Hepatocyte (in vitro differentiated cells): ENCODE measurements around the gene TRIM52. TPM values are rescaled to one million over a fixed set of nuclear protein-coding genes. Genes with fewer than 3 reads are reported as not detected.
"Not testable (repeated sequence)": the region's sequence is repeated elsewhere in the genome, so short reads cannot be mapped to it uniquely, and the experiment has no call there.

Experiments
- DNase-seq: peaks from one replicate; pipeline ENCODE4 v3.0.0-alpha.2; 2016; ENCODE audit warnings: low spot score
- H2AFZ ChIP-seq: fragments of 200-600 bp; sonication (generic); 2 replicates; pipeline ENCODE4 v1.6.0; 2016; ENCODE audit warnings: antibody characterized with exemption, mild to moderate bottlenecking
- H3K27ac ChIP-seq: fragments of 200-600 bp; sonication (generic); 2 replicates; pipeline ENCODE4 v1.5.1; 2016; ENCODE audit warnings: mild to moderate bottlenecking
- H3K27me3 ChIP-seq: fragments of 200-600 bp; sonication (generic); 2 replicates; pipeline ENCODE4 v1.6.1; 2016
- H3K36me3 ChIP-seq: fragments of 200-600 bp; sonication (generic); replicated peaks from 2 replicates; pipeline ENCODE4 v1.5.1; 2016; ENCODE audit warnings: low read depth; ENCODE audit not compliant: insufficient read depth
- H3K4me1 ChIP-seq: fragments of 200-600 bp; sonication (generic); 2 replicates; pipeline ENCODE4 v1.5.1; 2016; ENCODE audit warnings: mild to moderate bottlenecking, moderate library complexity; ENCODE audit not compliant: insufficient read depth
- H3K4me2 ChIP-seq: fragments of 200-600 bp; sonication (generic); 2 replicates; pipeline ENCODE4 v1.6.0; 2016
- H3K4me3 ChIP-seq: fragments of 200-600 bp; sonication (generic); 2 replicates; pipeline ENCODE4 v1.5.1; 2016; ENCODE audit warnings: mild to moderate bottlenecking
- H3K79me2 ChIP-seq: fragments of 200-600 bp; sonication (generic); 2 replicates; pipeline ENCODE4 v1.6.0; 2017; ENCODE audit warnings: mild to moderate bottlenecking
- H3K9me2 ChIP-seq: fragments of 200-600 bp; sonication (generic); replicated peaks from 2 replicates; pipeline ENCODE4 v1.6.0; 2017; ENCODE audit warnings: mild to moderate bottlenecking; ENCODE audit not compliant: insufficient read depth
- H3K9me3 ChIP-seq: fragments of 200-600 bp; sonication (generic); 2 replicates; pipeline ENCODE4 v1.5.1; 2016; ENCODE audit warnings: low read depth, mild to moderate bottlenecking
- H4K20me1 ChIP-seq: fragments of 200-600 bp; sonication (generic); 2 replicates; pipeline ENCODE4 v1.6.0; 2016; ENCODE audit warnings: mild to moderate bottlenecking; ENCODE audit not compliant: insufficient read depth, poor library complexity, severe bottlenecking
- EZH2 ChIP-seq: fragments of 200-600 bp; sonication (generic); IDR thresholded peaks from 2 replicates; pipeline ENCODE4 v1.6.1; 2016; ENCODE audit warnings: antibody characterized with exemption, mild to moderate bottlenecking, borderline replicate concordance
- EZH2phosphoT487 ChIP-seq: fragments of 200-600 bp; sonication (generic); IDR thresholded peaks from one replicate; pipeline ENCODE4 v1.6.1; 2018; ENCODE audit warnings: antibody characterized with exemption, mild to moderate bottlenecking, low read depth, moderate library complexity; ENCODE audit not compliant: unreplicated experiment, severe bottlenecking
- WGBS: methylation state at CpG from one replicate; pipeline ENCODE4 v1.1.6; 2016; ENCODE audit warnings: low lambda C conversion rate; ENCODE audit errors: missing lambda C conversion rate; 5-methylcytosine and 5-hydroxymethylcytosine counted together
- polyA plus RNA-seq: library from polyadenylated mRNA; unstranded; fragments of >200 nt; fragmentation: Nextera tagmentation; extraction: Ambion mirVana; gene quantifications from 2 replicates; pipeline ENCODE4 v1.2.1, GENCODE V29; 2016
- total RNA-seq: library from RNA; depleted of rRNA; stranded (reverse); fragments of >200 nt; gene quantifications from 2 replicates; pipeline ENCODE4 v1.2.3, GENCODE V29; 2014
- TF ChIP-seq, protein P1 (sequence below): fragments of 200-600 bp; sonication (generic); IDR thresholded peaks from 2 replicates; pipeline ENCODE4 v1.5.1; 2016; ENCODE audit warnings: antibody characterized with exemption, mild to moderate bottlenecking; ENCODE audit not compliant: poor library complexity

Gene TRIM52
- total and polyA plus RNA-seq, 2 experiments from 2014 or later = 9.9 to 13.2 TPM

DNA sequence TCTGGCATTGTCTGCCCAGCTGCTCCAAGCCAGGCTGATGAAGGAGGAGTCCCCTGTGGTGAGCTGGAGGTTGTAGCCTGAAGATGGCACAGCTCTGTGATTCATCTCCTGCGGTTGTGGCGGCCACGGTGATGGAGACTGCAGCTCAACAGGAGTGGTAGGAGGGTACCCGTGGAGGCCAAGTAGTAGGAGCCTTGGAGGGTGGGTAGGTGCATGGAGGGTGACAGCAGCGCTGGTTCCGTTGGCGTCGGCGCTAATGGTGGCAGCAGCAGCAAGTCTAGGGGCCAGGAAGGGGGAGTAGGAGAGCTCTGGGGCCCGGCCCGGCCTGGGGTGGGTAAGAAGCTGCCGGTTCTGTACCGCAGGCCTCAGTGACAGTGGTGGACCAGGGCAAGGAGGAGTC is 22.4 kb upstream of the TRIM52 start:
- Histone ChIP-seq H3K9me3 (no peaks in the 10 kb centered on the region), H3K27me3 (no peaks in the 10 kb centered on the region), H2AFZ (no peak overlapping the region), H3K4me3 (no peak overlapping the region), H3K27ac (no peak overlapping the region), H3K4me1 (peaks cover 6% of the 10 kb centered on the region), H3K79me2 (peaks cover 66% of the 10 kb centered on the region), H3K36me3 (no peaks in the 10 kb centered on the region), H3K9me2 (no peaks in the 10 kb centered on the region), H3K4me2 (peak overlapping the region; percentile 79), H4K20me1 (peaks cover 46% of the 10 kb centered on the region)
- TF ChIP-seq EZH2phosphoT487 = no peak
- DNase-seq = no peak
- WGBS = 89% methylated on average over 9 of the region's 13 CpGs

DNA sequence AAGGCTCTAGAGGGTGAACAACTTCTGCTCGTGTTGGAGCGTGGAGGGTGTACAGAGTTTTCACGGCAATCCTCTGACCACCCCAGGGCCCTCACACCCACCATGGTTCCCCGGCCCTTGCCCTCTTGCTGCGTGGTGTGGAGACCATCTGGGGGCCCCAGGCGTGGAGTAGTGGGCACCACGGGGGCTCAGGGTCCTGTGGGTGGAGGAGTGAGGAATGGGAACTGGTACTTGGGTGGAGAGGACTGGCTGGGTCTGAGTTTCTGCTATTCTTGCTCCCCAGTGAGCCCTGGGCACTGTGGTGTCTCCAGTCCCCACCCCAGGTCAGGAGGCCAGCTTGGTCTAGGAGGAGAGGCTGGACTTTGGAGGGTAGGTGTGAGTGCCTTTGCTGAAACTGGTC is 21.9 kb upstream of the TRIM52 start:
- H3K9me3 ChIP-seq = no peaks in the 10 kb centered on the region
- H3K27ac ChIP-seq = no peak overlapping the region
- H3K79me2 ChIP-seq = peaks cover 62% of the 10 kb centered on the region
- 88% methylated on average over 7 of the region's 7 CpGs for WGBS
- peaks cover 46% of the 10 kb centered on the region for H4K20me1 ChIP-seq
- H3K4me3 ChIP-seq = no peak overlapping the region
- no peaks in the 10 kb centered on the region for H3K27me3 ChIP-seq
- no peaks in the 10 kb centered on the region for H3K9me2 ChIP-seq
- H3K4me1 ChIP-seq = peaks cover 6% of the 10 kb centered on the region
- TF ChIP-seq EZH2phosphoT487 = no peak
- TF ChIP-seq, protein P1, sequence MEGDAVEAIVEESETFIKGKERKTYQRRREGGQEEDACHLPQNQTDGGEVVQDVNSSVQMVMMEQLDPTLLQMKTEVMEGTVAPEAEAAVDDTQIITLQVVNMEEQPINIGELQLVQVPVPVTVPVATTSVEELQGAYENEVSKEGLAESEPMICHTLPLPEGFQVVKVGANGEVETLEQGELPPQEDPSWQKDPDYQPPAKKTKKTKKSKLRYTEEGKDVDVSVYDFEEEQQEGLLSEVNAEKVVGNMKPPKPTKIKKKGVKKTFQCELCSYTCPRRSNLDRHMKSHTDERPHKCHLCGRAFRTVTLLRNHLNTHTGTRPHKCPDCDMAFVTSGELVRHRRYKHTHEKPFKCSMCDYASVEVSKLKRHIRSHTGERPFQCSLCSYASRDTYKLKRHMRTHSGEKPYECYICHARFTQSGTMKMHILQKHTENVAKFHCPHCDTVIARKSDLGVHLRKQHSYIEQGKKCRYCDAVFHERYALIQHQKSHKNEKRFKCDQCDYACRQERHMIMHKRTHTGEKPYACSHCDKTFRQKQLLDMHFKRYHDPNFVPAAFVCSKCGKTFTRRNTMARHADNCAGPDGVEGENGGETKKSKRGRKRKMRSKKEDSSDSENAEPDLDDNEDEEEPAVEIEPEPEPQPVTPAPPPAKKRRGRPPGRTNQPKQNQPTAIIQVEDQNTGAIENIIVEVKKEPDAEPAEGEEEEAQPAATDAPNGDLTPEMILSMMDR = no peak
- no peak for TF ChIP-seq EZH2
- no peaks in the 10 kb centered on the region for H3K36me3 ChIP-seq
- DNase-seq = no peak
- H3K4me2 ChIP-seq = peak overlapping the region; percentile 79
- no peak overlapping the region for H2AFZ ChIP-seq

DNA sequence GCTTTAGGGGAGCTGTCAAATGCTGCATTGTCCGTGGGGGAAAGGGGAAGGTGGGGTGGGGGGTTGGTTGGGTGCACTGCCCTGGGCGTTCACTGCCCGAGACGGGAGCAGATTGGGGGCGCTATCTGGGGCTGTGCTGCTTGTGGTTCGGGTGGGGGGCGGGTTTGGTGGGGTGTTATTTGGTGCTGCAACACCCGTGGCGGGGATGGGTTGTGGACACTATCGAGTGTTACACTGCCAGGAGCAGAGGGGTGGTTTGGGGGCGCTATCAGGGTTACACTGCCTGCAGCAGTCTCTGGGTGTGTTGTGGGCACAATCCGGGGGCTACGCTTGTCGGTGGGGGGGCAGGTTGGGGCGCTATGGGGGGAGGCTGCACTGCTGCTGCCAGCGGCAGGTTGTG is 21.5 kb upstream of the TRIM52 start:
- peaks cover 46% of the 10 kb centered on the region for H4K20me1 ChIP-seq
- H3K4me3 ChIP-seq, H3K36me3 ChIP-seq, DNase-seq, H3K27ac ChIP-seq, H2AFZ ChIP-seq, H3K9me3 ChIP-seq, H3K9me2 ChIP-seq, H3K27me3 ChIP-seq, H3K4me1 ChIP-seq: not testable (repeated sequence)
- peak overlapping the region; percentile 79 for H3K4me2 ChIP-seq
- 72% methylated on average over 16 of the region's 16 CpGs for WGBS
- H3K79me2 ChIP-seq = peaks cover 57% of the 10 kb centered on the region

DNA sequence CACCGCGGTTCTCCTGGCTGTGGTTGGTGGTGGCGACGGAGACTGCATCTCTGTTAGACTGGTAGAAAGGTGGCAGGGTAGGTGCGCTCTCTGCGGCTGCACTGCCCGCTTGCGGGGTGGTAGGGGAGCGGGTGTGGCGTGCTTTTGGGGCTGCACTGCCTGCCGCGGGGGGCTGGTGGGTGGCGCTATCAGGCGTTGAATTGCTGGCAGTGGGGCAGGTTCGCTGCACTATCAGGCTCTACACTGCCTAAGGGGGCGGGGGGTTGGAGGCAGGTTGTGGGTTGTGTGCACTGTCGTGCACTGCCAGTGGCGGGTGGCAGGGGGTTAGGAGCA is 21.0 kb upstream of the TRIM52 start:
- whole genome bisulfite sequencing = 1% methylated on average over 11 of the region's 18 CpGs
- Histone ChIP-seq H3K4me3 (peak overlapping the region; percentile 72), H4K20me1 (peaks cover 45% of the 10 kb centered on the region), H3K79me2 (peaks cover 55% of the 10 kb centered on the region), H3K36me3 (no peaks in the 10 kb centered on the region), H2AFZ (no peak overlapping the region), H3K9me3 (no peaks in the 10 kb centered on the region), H3K27ac (no peak overlapping the region), H3K9me2 (no peaks in the 10 kb centered on the region), H3K4me2 (peak overlapping the region; percentile 79), H3K27me3 (no peaks in the 10 kb centered on the region), H3K4me1 (peaks cover 6% of the 10 kb centered on the region)
- TF ChIP-seq EZH2 = no peak
- TF ChIP-seq EZH2phosphoT487 = no peak
- TF ChIP-seq, protein P1 = peak; percentile 4
- no peak for DNase-seq
